Effector memory CD8-positive, alpha-beta T cell (primary cell): ENCODE results near the gene PAPPA.

Experiments
- ATAC-seq: fragments of 150-1000 bp; cut with Tn5 transposase; replicated peaks from 2 replicates; pipeline ENCODE4 v1.10.0; 2021; ENCODE audit warnings: mild to moderate bottlenecking, moderate library complexity
- DNase-seq, 3 experiments: peaks; one replicate each; pipeline ENCODE4 v3.0.0; 2021
- H3K27ac Mint-ChIP-seq, 2 donors: one replicate each; pipeline ENCODE4 v1.8.0; 2022; ENCODE audit warnings: mild to moderate bottlenecking in 2 of 2, mixed read lengths in 2 of 2, moderate library complexity in 2 of 2
- H3K27me3 Mint-ChIP-seq, 2 donors: one replicate each; pipeline ENCODE4 v1.8.0; 2022; ENCODE audit warnings: mixed read lengths in 2 of 2
- H3K36me3 Mint-ChIP-seq: one replicate; pipeline ENCODE4 v1.8.0; 2022; ENCODE audit warnings: mild to moderate bottlenecking, moderate library complexity, mixed read lengths; ENCODE audit not compliant: insufficient read depth
- H3K4me1 Mint-ChIP-seq, 2 donors: one replicate each; pipeline ENCODE4 v1.8.0; 2022; ENCODE audit warnings: low read depth in 2 of 2, mixed read lengths in 2 of 2
- H3K4me3 Mint-ChIP-seq, 2 donors: one replicate each; pipeline ENCODE4 v1.8.0; 2022; ENCODE audit warnings: mild to moderate bottlenecking in 2 of 2, mixed read lengths in 2 of 2, moderate library complexity in 2 of 2
- H3K9me3 Mint-ChIP-seq, 2 donors: one replicate each; pipeline ENCODE4 v1.8.0; 2022; ENCODE audit warnings: mixed read lengths in 2 of 2

PAPPA gene

DNA sequence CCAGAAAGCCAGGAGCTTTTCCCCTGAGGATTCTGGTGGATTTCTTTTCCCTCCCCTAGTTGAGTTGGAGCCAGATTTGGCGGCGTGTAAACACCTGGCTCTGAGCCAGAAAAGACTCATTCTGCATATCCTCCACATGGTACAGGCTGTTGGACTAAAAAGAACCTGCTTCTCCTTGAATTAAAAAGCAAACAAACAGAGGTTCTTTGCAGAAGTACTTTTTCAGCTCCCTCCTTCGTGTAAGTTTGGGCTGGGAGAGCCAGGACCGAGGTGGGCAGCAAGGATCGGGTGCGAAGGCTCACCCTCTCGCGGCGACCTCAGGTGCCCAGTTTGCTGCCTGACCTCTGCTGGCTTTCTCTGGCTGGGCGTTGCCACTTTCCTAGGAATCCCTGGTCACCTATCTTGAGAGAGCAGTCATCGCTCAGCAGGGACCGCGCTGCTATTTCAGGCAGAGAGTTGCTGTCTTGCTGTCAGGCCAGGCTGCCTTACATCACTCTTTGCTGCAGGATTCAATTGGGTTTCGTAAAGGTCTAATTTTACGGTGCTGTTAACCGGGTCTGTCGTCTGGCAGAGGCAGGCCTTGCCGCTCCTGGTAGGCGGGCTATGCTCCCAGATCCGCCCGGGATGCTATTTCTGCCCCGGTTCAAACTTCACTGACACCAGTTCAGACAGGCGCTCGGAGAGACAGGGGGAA, 3.2 kb downstream of the PAPPA start:
- peaks cover 62 to 78% of the 10 kb centered on the region in 2 donors for H3K27me3 Mint-ChIP-seq
- ATAC-seq: no peak
- no peak overlapping the region for H3K4me3 Mint-ChIP-seq
- H3K36me3 Mint-ChIP-seq: peaks cover 5% of the 10 kb centered on the region
- H3K9me3 Mint-ChIP-seq: no peaks in the 10 kb centered on the region
- H3K27ac Mint-ChIP-seq: no peak overlapping the region
- DNase-seq: no peak
- no peaks in the 10 kb centered on the region for H3K4me1 Mint-ChIP-seq

DNA sequence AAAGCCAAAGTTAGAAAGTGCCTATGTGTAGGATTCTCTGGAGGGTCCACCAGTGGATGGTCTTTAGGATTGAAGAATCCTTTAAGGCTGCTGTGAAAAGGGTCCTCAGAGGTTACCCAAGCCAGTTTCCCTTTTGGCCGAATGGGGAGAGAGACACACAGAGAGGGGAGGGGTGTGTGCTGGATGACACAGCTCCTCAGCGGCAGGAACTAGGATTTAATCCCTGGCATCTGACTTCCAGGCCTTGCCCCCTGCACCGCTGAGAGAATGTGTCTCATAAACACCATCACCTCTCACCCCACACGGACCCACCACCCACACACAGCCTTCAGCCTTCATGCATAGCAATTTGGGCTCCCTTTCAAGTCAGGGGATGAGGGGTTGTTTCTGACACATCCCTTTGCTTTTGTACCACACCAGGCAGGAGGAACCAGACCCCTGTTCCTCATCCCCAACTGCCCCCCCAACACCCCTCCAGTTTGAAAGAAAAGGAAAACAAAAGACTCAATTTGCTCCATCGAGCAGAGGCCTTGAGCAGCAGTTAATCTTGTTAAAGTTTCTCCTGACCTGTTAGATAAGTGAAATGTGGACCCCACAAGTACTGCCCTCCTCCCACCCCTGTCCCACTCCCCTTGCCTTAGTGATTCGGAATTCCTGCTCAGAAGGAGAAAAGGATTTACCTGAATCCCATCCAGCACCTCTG, 4.0 kb downstream of the PAPPA start:
- DNase-seq (no peak), ATAC-seq (no peak)
- Mint-ChIP-seq H3K9me3 (no peaks in the 10 kb centered on the region), H3K4me1 (no peaks in the 10 kb centered on the region), H3K27ac (no peak overlapping the region), H3K4me3 (no peak overlapping the region), H3K36me3 (peaks cover 2% of the 10 kb centered on the region), H3K27me3 (peaks cover 54 to 69% of the 10 kb centered on the region in 2 donors)

DNA sequence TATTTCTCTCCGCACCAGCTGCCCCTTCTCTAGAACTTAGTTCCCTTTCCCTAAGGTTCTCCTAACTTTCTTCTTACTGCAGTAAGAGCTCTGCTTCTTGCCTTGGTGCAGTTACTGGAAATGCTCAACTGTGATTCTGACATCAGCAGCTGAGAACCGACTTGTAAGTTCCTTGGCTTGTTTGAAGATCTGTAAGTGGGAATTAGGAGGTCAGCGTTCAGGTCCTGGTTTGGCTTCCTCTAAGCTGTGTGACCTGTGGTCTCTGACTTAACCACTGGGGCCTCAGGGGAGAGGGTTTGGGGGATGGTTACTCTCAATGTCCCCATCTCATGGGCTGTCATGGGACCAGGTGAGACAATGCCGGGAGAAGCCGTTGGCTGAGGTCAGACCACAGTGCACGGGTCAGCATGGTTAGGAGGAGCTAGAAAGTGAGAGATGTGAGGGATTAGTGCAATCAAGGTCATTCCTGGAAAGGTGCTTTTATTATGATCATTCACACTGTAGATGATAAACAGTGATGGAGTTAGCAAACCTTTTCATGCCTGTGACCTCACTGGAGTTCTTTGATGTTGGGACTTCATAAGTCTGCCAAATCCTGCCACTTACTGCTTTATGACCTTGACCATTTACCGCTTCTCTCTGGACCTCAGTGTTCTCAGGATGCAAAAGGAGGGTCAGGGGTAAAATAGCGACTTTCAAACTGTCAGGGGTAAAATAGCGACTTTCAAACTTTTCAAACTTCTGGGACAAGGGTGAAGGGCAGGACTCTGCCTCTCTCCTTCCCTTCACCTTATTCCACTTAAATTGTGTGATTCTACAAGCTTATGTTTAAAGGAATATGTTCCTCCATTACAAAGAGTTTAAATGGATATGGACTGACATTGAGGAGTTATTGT, 7.3 kb downstream of the PAPPA start:
- H3K36me3 Mint-ChIP-seq: no peaks in the 10 kb centered on the region
- DNase-seq: no peak
- H3K9me3 Mint-ChIP-seq: peaks cover 0 to 4% of the 10 kb centered on the region in 2 donors
- H3K4me3 Mint-ChIP-seq: no peak overlapping the region
- H3K27me3 Mint-ChIP-seq: peaks cover 26 to 39% of the 10 kb centered on the region in 2 donors
- ATAC-seq: no peak
- no peak overlapping the region for H3K27ac Mint-ChIP-seq
- no peaks in the 10 kb centered on the region for H3K4me1 Mint-ChIP-seq

DNA sequence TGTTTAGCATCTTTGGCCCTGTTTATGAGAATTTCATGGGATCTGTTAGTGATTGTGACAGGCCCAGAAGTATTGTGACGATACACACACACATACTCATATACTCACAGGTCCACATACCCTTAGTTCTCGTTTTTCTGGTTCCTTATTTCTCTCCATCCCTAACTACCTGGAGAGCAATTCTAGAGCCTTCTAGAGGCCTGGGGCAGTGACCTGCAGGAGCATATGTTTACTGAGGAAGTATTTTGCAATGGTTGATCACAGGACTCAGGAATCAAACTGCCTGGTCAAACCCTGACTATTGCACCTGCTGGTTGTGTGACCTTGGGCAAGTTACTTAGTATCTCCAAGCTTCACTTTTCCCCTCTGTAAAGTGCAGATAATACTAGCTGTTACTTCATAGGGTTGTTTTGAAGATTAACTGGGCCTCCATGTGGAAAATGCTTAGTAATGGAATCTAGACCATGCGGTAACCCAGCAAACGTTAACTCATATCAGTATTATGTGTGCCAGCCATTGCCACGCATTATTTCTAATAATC, 8.7 kb downstream of the PAPPA start:
- peaks cover 0 to 4% of the 10 kb centered on the region in 2 donors for H3K9me3 Mint-ChIP-seq
- no peak overlapping the region for H3K4me3 Mint-ChIP-seq
- H3K27ac Mint-ChIP-seq: no peak overlapping the region
- H3K27me3 Mint-ChIP-seq: peaks cover 13 to 25% of the 10 kb centered on the region in 2 donors
- H3K36me3 Mint-ChIP-seq: no peaks in the 10 kb centered on the region
- ATAC-seq (no peak), DNase-seq (no peak)
- no peaks in the 10 kb centered on the region for H3K4me1 Mint-ChIP-seq

DNA sequence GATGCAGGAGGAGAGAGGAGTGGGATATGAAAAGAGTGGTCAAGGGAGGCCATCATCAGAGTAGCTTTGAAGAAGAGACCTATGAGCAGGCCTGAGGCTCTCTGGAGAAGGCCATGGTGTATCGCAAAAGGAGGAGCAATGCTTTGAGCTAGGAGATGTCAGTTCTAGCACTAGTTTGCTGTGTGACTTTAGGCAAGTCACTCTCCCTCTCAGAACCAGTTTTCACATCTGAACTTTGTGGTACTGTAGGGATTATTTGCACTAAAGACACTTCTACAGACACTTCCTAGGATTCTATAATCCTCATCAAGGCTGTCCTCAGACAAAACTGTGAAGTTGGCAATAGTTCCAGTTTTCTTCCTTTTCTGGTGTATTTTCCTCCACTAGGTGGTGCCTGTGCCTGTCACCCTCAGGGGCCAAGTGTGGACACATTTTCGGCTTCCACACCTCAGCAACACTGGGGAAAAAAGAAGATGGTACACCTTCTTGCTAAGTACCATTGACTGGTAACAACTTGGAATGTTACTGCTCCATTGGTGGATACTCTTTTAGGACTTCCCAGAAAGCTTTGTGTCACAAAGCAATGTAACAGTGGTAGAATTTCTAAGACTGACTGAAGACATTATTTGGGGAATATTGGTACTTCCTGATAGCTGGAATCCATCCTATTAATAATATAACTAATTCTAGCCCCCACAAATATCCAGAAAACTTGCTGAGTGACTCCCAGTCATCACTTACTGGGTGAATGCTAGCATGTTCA, 9.9 kb downstream of the PAPPA start:
- Mint-ChIP-seq H3K9me3 (peaks cover 0 to 4% of the 10 kb centered on the region in 2 donors), H3K36me3 (no peaks in the 10 kb centered on the region)

DNA sequence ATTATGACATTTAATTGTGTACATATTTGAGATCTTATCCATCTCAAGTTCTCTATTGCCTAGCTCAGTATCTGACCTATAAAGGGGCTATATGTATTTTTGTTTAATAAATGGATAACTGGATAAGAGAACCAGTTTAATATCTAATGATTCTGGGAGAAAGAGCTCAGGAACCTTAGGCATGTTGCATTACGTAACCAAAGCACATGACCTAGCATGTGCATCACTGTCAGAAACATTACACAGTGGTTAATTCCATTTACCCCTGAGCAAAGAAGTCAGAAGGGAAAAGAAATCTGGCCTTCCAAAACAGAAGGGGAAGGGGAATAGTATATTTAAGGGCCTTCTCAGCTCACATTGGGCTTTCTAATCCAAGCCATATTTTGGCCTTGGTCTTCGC, 12.3 kb downstream of the PAPPA start:
- Mint-ChIP-seq H3K27me3 (no peaks in the 10 kb centered on the region), H3K27ac (no peak overlapping the region), H3K4me3 (no peak overlapping the region), H3K36me3 (no peaks in the 10 kb centered on the region), H3K9me3 (peaks cover 0 to 4% of the 10 kb centered on the region in 2 donors), H3K4me1 (no peaks in the 10 kb centered on the region)
- ATAC-seq (no peak), DNase-seq (no peak)

More for the DNA sequence above, 9.9 kb downstream of the PAPPA start:
- Mint-ChIP-seq H3K27me3 (peaks cover 6 to 14% of the 10 kb centered on the region in 2 donors), H3K4me3 (no peak overlapping the region), H3K27ac (no peak overlapping the region), H3K4me1 (no peaks in the 10 kb centered on the region)
- DNase-seq (no peak), ATAC-seq (no peak)

DNA sequence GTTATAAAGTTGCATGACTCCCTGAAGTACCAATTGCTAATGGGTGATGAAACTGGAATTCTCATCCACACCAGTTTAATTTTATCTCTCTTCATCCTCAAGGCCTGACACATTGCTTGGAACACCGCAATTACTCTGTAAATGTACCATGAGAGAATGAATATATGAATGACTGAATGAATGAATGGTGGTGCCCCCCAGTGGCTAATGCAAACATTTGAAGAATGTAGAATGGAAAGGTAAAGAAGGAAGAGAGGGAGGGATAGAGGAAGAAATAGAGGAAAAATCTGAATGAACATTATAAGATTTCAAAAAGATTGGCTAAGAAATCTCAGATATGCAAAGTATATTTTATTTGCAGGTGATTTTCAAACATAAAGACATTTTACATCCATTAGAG, 13.1 kb downstream of the PAPPA start:
- no peak for ATAC-seq
- H3K4me3 Mint-ChIP-seq: no peak overlapping the region
- H3K4me1 Mint-ChIP-seq: no peaks in the 10 kb centered on the region
- no peaks in the 10 kb centered on the region for H3K36me3 Mint-ChIP-seq
- H3K27ac Mint-ChIP-seq: no peak overlapping the region
- H3K9me3 Mint-ChIP-seq: peaks cover 0 to 6% of the 10 kb centered on the region in 2 donors
- DNase-seq: no peak
- H3K27me3 Mint-ChIP-seq: no peaks in the 10 kb centered on the region

DNA sequence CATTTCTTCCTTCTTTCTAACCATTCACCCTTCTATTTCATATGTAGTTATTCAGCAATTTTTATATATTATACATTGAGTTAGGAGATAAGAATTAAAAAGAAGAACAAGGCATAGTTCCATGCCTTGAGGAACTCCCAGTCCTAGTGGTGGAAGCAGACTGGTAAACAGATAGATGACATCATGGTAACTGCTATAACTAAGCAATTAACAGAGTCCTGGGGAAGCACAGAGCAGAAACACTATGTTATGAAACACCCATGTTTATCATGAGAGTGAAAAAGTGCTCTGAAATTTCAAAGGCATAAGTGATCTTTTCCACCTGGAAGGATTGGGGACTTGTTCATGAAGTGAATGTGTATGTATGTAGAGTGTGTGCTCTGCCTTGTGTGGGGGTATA, 14.6 kb downstream of the PAPPA start:
- H3K36me3 Mint-ChIP-seq: no peaks in the 10 kb centered on the region
- ATAC-seq: no peak
- H3K4me1 Mint-ChIP-seq: no peaks in the 10 kb centered on the region

DNA sequence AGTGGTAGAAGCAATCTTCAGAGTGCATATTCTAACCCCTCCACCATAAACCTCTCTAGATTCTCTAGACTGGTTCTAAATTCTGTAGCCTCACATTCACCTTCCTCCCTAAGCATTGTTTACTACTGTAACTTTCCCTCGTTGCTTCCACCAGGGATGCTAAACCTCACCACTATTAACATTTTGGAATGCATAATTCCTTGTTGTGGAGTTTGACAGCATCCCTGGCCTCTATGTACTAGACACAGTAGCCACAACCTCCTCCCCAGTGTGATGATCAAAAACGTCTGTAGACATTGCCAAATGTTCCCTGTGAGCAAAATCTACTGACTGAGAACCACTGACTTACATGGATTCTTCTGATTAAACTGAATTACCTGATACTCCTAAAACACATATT, 18.6 kb downstream of the PAPPA start:
- Mint-ChIP-seq H3K9me3 (peaks cover 0 to 3% of the 10 kb centered on the region in 2 donors), H3K27ac (no peak overlapping the region), H3K36me3 (no peaks in the 10 kb centered on the region), H3K4me3 (no peak overlapping the region), H3K27me3 (no peaks in the 10 kb centered on the region), H3K4me1 (no peaks in the 10 kb centered on the region)
- DNase-seq: no peak
- ATAC-seq: no peak

More for the DNA sequence above, 14.6 kb downstream of the PAPPA start:
- Mint-ChIP-seq H3K27me3 (no peaks in the 10 kb centered on the region), H3K9me3 (peaks cover 0 to 3% of the 10 kb centered on the region in 2 donors), H3K27ac (no peak overlapping the region), H3K4me3 (no peak overlapping the region)
- DNase-seq: no peak

DNA sequence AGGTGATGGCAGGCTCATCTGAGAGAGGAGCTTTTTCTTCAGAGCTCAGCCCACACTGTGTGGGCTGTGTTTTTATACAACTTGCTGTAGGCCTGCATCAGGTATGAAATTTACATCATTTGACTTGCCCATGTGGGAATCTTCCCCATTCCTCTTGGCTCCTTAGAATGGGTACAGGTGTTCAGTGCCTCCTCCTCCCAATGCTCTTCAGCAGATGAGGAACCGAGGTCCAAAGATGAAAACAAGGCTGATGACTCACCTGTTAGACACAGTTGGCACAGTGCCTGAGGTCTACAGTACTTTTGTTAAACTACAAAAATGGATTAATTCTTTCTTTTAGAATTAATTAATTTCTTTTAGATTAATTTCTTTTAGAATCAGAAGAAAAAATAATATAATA, 20.8 kb downstream of the PAPPA start:
- H3K4me3 Mint-ChIP-seq: no peak overlapping the region
- no peaks in the 10 kb centered on the region for H3K4me1 Mint-ChIP-seq
- H3K27me3 Mint-ChIP-seq: no peaks in the 10 kb centered on the region
- no peaks in the 10 kb centered on the region for H3K36me3 Mint-ChIP-seq
- ATAC-seq (no peak), DNase-seq (no peak)
- no peak overlapping the region for H3K27ac Mint-ChIP-seq
- peaks cover 0 to 3% of the 10 kb centered on the region in 2 donors for H3K9me3 Mint-ChIP-seq

DNA sequence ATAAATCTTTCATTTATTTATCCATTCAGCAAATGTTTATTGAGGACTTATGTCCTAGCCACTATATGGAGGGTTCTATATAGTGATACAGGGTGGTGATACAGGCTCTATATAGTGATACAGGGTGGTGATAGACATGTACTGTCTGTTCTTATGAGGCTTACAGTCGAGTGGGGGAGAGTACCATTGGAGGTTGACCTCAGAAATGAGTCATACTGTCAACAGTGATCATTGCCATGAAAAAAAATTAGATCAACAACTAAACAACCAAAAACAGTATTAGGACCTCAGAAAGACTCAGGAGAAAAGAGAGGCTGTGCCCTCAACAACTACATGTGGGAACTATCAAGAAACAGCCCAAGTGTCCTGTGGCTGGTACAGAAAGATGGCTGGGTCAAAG, 22.0 kb downstream of the PAPPA start:
- Mint-ChIP-seq H3K27ac (no peak overlapping the region), H3K4me1 (no peaks in the 10 kb centered on the region), H3K27me3 (no peaks in the 10 kb centered on the region), H3K36me3 (no peaks in the 10 kb centered on the region), H3K9me3 (peaks cover 0 to 3% of the 10 kb centered on the region in 2 donors), H3K4me3 (no peak overlapping the region)
- no peak for ATAC-seq
- DNase-seq: no peak

DNA sequence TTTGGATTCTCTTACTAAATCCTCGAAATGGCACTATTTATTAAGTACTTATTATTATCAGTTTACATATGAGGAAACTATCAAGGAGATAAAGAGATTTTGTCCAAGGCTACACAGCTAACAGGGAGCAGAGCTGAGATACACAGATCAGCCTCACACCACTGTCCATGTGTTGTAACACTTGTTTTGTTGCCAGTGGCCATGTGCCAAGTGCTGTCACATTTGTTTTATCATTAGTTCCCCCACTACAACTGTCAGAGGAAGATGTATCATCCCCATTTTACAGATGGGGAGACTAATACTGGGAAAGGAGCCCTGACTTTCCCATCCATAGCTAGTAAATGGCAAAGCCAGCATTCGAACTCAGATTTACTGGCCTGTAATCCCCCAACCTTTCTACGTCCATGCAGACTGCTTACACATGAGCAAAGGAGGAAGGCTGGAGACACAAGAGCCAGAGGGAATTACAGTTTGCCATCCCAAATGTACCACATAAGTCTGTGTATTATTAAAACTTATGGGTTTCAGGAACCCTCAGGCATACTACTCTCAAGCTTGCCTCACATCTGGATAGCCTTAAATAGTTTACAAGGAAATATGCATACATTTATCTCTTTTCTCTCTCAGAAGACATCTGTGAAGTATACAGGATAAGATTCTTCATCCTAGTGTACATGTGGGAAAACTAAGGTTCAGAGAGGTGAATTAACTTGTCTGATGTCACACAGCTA, 25.1 kb downstream of the PAPPA start:
- no peak overlapping the region for H3K27ac Mint-ChIP-seq
- no peak for ATAC-seq
- DNase-seq: no peak
- no peak overlapping the region for H3K4me3 Mint-ChIP-seq
- H3K4me1 Mint-ChIP-seq: no peaks in the 10 kb centered on the region
- H3K9me3 Mint-ChIP-seq: no peaks in the 10 kb centered on the region
- no peaks in the 10 kb centered on the region for H3K27me3 Mint-ChIP-seq
- no peaks in the 10 kb centered on the region for H3K36me3 Mint-ChIP-seq
